GM10266 (cell line): Measurements from ENCODE around the gene SLC38A8.

Experiments
- DNase-seq: peaks from one replicate; pipeline ENCODE4 v3.0.0; 2012; ENCODE audit errors: extremely low spot score
- TF ChIP-seq, protein P1 (sequence below): IDR thresholded peaks from 2 replicates; pipeline ENCODE4 v1.5.1; 2012; ENCODE audit warnings: mild to moderate bottlenecking, low read depth; ENCODE audit not compliant: control insufficient read depth, insufficient read depth; ENCODE audit errors: missing control alignments

Gene SLC38A8

DNA sequence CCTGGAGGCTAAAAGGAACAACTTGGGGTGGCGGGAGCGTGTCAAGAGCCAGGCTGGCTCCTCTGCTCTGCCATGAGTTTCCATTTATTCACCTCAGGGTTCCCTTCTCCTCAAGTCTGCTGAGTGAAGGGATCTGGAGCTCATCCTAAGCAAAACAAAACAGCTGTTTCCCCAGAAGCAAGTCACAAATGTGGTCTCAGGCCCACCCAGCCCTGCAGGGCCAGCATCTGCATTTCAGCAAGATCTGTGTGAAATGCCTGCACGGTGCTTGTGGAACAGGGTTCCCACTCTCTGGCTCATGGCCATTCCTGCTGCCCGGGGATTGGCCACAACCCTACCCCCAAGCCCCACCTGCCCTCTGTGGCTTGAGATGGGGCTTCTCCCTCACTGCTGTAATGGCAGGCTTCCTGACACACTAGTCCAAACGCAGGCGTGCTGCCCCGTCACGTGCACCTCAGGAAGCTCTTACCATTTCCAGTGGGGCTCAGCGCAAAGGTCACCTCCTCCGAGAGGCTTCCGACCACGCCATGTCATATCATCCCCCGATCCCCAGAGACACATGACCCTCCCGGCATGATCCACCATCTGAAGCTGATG is 2.3 kb downstream of the SLC38A8 start:
- TF ChIP-seq, protein P1, sequence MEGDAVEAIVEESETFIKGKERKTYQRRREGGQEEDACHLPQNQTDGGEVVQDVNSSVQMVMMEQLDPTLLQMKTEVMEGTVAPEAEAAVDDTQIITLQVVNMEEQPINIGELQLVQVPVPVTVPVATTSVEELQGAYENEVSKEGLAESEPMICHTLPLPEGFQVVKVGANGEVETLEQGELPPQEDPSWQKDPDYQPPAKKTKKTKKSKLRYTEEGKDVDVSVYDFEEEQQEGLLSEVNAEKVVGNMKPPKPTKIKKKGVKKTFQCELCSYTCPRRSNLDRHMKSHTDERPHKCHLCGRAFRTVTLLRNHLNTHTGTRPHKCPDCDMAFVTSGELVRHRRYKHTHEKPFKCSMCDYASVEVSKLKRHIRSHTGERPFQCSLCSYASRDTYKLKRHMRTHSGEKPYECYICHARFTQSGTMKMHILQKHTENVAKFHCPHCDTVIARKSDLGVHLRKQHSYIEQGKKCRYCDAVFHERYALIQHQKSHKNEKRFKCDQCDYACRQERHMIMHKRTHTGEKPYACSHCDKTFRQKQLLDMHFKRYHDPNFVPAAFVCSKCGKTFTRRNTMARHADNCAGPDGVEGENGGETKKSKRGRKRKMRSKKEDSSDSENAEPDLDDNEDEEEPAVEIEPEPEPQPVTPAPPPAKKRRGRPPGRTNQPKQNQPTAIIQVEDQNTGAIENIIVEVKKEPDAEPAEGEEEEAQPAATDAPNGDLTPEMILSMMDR, result no peak
- no peak for DNase-seq

DNA sequence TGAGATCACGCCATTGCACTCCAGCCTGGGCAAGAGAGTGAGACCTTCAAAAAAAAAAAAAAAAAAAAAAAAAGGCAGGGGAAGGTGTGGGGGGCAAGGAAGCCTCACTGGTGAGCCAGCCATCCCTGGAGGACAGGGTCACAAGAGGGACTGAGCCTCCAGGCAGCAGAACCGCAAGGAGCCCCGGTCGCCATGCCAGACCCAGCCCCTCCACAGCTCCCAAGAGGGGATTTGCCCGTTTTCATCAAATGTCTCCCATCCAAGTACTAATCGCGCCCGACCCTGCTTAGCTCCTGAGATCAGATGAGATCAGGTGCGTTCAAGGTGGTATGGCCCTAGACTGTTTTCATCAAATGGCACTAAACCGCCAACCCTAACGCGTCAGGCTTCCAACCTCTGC is 2.9 kb downstream of the SLC38A8 start:
- TF ChIP-seq, protein P1, result no peak
- DNase-seq, result no peak

DNA sequence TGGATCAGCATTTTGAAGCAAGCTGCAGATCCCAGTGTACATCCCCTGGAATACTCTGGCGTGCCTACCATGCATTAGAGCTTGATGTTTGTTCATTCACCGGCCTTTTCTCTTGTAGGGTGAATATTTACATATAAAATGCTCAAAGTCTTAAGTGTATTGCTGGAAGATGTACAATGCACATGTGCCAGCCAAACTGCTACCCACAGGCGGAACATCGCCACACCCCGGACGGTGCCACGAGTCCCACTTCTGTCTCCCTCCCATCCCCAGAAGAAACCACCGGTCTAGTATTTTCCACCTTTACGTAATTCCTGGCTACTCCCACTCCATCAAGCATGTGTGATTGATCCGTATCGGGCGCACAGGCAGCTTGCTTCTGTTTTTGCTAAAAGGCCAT is 4.1 kb downstream of the SLC38A8 start:
- TF ChIP-seq, protein P1, result no peak

DNA sequence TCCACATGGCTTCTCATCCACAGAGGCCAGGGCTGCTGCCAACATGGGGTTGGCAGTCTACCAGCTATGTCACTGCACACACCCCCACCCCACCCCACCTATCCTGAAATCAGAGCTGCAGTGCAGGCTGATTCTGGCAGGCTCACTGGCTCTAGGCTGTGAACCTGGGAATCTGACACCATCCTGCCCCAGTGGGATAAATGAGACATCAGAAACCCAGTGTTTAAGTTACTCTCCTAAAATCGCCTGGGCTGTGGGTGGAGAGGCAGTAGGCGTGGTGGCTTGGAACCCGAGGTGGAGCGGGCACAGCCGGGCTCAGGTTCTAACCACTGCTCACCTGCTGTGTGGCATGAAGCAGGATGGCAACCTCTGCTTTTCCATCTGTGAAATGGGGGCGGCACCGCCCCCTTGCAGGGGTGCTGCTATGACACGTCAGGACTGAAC is 5.6 kb downstream of the SLC38A8 start:
- TF ChIP-seq, protein P1, result no peak
- DNase-seq, result no peak

More for the DNA sequence above, 4.1 kb downstream of the SLC38A8 start:
- DNase-seq, result no peak

DNA sequence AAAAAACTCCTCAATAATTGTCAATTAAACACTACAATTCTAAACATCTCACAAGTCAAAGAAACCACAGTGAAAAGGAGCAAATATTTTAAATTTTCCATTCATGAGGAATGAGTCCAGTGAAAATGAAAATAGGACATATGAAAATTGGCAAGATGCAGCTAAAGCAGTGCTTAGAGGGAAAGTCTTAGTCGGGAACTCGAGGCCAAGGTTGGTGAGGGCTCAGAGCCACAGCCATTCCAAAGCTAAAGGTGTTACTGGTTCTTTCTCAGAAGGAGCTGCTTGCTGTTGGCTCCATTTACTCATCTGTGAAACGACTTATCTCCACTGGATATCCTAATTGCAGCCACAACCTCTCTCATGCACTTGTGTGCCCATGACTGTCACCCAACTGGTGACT is 6.5 kb downstream of the SLC38A8 start:
- TF ChIP-seq, protein P1, result no peak
- DNase-seq, result no peak

DNA sequence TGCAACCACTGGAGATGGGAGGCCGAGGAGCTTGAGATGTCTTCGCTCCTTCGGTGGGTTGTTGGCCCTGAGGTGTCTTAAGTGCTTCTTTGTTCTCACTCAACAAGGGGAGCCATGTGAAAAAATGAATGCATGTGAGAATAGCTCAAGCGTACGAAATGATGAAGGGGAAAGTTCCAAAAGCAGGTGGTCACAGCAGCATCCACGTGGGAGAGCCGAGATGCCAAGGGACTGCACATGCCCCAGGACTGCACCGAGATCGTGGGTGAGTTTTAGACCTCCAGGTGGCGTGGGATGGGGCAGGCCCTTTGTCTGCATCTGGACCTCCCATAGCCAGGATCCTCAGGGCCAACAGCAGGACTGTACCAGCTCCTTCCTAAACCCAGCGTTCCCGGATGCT is 8.1 kb downstream of the SLC38A8 start:
- no peak for DNase-seq
- TF ChIP-seq, protein P1, result no peak

DNA sequence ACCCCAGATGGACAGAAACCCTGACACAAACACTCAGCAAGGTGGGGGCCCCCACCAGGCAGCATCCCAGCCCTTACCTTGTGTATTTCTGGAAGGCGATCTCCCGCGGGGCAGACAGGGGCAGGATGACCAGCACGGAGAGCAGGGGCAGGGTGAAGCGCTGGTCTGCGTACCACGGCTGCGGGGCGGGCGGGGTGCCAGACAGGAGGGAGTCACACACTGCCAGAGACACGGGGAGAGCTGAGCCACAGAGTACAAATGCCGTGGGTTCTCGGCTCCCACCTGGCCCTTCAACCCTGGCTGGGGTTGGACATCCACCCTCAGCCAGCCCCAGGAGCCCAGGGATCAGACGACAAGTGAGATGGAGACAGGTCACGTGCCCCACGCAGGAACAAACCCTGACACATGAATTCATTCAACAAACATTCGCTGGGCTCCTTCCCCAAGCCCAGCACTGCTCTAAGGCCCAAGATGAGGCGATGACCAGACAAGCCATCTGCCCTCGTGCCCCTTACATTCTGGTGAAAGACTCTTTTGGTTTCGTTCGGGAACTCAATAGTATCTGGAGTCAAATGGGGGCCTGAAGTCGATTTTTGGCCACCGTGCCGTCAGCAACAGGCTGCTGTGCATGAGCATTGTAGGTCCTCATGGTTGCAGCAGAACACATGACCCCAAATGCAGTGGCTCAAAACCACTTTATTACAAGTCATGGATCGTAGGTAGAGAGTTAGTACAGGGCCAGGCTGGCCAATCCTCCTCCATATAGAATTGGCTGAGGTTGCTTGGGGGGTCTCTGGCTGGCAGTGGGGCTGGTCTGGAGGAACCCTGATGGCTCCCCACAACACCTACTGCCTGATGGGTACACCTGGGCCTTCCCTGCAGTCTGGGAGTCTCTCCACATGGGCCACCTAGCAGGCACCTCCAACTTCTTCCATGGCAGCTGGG is 9.1 kb downstream of the SLC38A8 start:
- TF ChIP-seq, protein P1, result no peak
- no peak for DNase-seq
